HCT116 (cell line): Measurements from ENCODE around the gene CNTFR. TPM values are rescaled to one million over a fixed set of nuclear protein-coding genes. Genes with fewer than 3 reads are reported as not detected.

Experiments
- ATAC-seq: fragments of 200-7000 bp; cut with Tn5 transposase; 2 replicates; pipeline ENCODE4 v1.9.1; 2020; ENCODE audit warnings: mild to moderate bottlenecking, moderate library complexity
- BruUV-seq: library from RNA; stranded (reverse); fragments of 400-500 nt; replicated peaks from 2 replicates; lab custom pipeline; 2021; lab: Mats Ljungman, UMichigan
- CTCF ChIA-PET: fragments of 300-600 bp; sonication (Branson Sonifier 250); formaldehyde crosslinking; loops from one replicate; lab custom pipeline; 2021; ENCODE audit warnings: antibody characterized with exemption; lab: Charles Lee
- POLR2A ChIA-PET: fragments of 300-600, 350-600 bp; sonication (Branson Sonifier 250); formaldehyde crosslinking; loops from one replicate; lab custom pipeline; 2021; ENCODE audit warnings: antibody characterized with exemption; lab: Charles Lee
- RAD21 ChIA-PET, 2 experiments: fragments of 300-600 bp; sonication (Branson Sonifier 250); formaldehyde crosslinking; loops; one replicate each; lab custom pipeline; 2023; ENCODE audit warnings: low total read pairs in 2 of 2; ENCODE audit not compliant: uncharacterized antibody in 2 of 2, unreplicated experiment in 2 of 2, low non-redundant PET in 1 of 2; lab: Charles Lee
- DNase-seq: peaks from one replicate; pipeline ENCODE4 v3.0.0-alpha.2; 2010; ENCODE audit warnings: low read depth, low spot score
- H2AFZ ChIP-seq: fragments of 200-600 bp; shearing (Covaris generic), sonication (generic); 2 replicates; pipeline ENCODE4 v1.6.1; 2017; ENCODE audit warnings: low read depth, mixed run types, mixed read lengths, antibody characterized with exemption, low read length; ENCODE audit not compliant: poor library complexity, severe bottlenecking
- H3K27ac ChIP-seq: 2 replicates; pipeline ENCODE4 v1.5.1; 2012; ENCODE audit warnings: low read depth, low read length
- H3K27me3 ChIP-seq: fragments of 200-600 bp; sonication (generic); 2 replicates; pipeline ENCODE4 v1.6.1; 2016; ENCODE audit warnings: mixed run types, low read length, mixed read lengths; ENCODE audit not compliant: insufficient read depth
- H3K36me3 ChIP-seq, 2 experiments: fragments of 200-500 bp in 1 of 2; fragments of 200-600 bp in 1 of 2; sonication (Bioruptor generic) in 1 of 2; sonication (generic) in 1 of 2; 2 replicates each; pipeline versions ENCODE4 v1.5.1 to v1.6.1; 2014 to 2016; ENCODE audit warnings: low read length in 2 of 2, inconsistent platforms in 1 of 2, mixed read lengths in 1 of 2, mixed run types in 1 of 2; ENCODE audit not compliant: insufficient read depth in 2 of 2, control insufficient read depth in 1 of 2
- H3K4me1 ChIP-seq, 2 experiments: fragments of 200-600 bp in 1 of 2; sonication (generic) in 1 of 2; 2 replicates each; pipeline versions ENCODE4 v1.5.1 to v1.6.1; 2012 to 2017; ENCODE audit warnings: low read length in 2 of 2, inconsistent platforms in 1 of 2, mild to moderate bottlenecking in 1 of 2, mixed read lengths in 1 of 2, mixed run types in 1 of 2, moderate library complexity in 1 of 2; ENCODE audit not compliant: insufficient read depth in 2 of 2, control insufficient read depth in 1 of 2
- H3K4me2 ChIP-seq: fragments of 200-600 bp; sonication (generic); 2 replicates; pipeline ENCODE4 v1.6.1; 2017; ENCODE audit warnings: mixed run types, low read length, mixed read lengths
- H3K4me3 ChIP-seq, 2 experiments: fragments of 200-600 bp in 1 of 2; sonication (generic) in 1 of 2; replicated peaks in 1 of 2; 2 replicates each; pipeline ENCODE4 v1.5.1; 2011 to 2016; ENCODE audit warnings: low read length in 2 of 2, control low read depth in 1 of 2, low read depth in 1 of 2, mild to moderate bottlenecking in 1 of 2, mixed read lengths in 1 of 2, mixed run types in 1 of 2
- H3K79me2 ChIP-seq: fragments of 200-600 bp; sonication (generic); 2 replicates; pipeline ENCODE4 v1.6.1; 2017; ENCODE audit warnings: mild to moderate bottlenecking, mixed run types, low read length, moderate library complexity, mixed read lengths; ENCODE audit not compliant: insufficient read depth
- H3K9ac ChIP-seq: fragments of 200-600 bp; sonication (generic); 2 replicates; pipeline ENCODE4 v1.6.1; 2016; ENCODE audit warnings: low read length, mixed read lengths
- H3K9me2 ChIP-seq: fragments of 200-600 bp; sonication (generic), shearing (Covaris generic); 2 replicates; pipeline ENCODE4 v1.6.1; 2017; ENCODE audit warnings: mixed run types, mild to moderate bottlenecking, moderate library complexity; ENCODE audit not compliant: insufficient read depth
- H3K9me3 ChIP-seq, 2 experiments: fragments of 200-500 bp in 1 of 2; fragments of 200-600 bp in 1 of 2; sonication (Bioruptor generic) in 1 of 2; sonication (generic) in 1 of 2; 2 replicates each; pipeline ENCODE4 v1.6.1; 2014 to 2017; ENCODE audit warnings: low read length in 2 of 2, mixed read lengths in 2 of 2, inconsistent platforms in 1 of 2, low read depth in 1 of 2, mild to moderate bottlenecking in 1 of 2, mixed run types in 1 of 2, moderate library complexity in 1 of 2; ENCODE audit not compliant: control insufficient read depth in 1 of 2, insufficient read depth in 1 of 2
- H4K20me1 ChIP-seq: fragments of 200-600 bp; sonication (generic), shearing (Covaris generic); 2 replicates; pipeline ENCODE4 v1.6.1; 2017; ENCODE audit warnings: mixed run types, mild to moderate bottlenecking, moderate library complexity; ENCODE audit not compliant: insufficient read depth
- EGR1 ChIP-seq: IDR thresholded peaks from 2 replicates; pipeline ENCODE4 v1.6.1; 2012; ENCODE audit warnings: low read depth
- ELF1 ChIP-seq: IDR thresholded peaks from 2 replicates; pipeline ENCODE4 v1.6.1; 2012; ENCODE audit warnings: low read depth, borderline replicate concordance
- EZH2 ChIP-seq: fragments of 200-600 bp; sonication (generic); IDR thresholded peaks from 2 replicates; pipeline ENCODE4 v1.6.1; 2017; ENCODE audit warnings: antibody characterized with exemption, mixed run types
- EZH2phosphoT487 ChIP-seq: fragments of 200-600 bp; IDR thresholded peaks from 2 replicates; pipeline ENCODE4 v1.6.1; 2018; ENCODE audit warnings: antibody characterized with exemption, borderline replicate concordance
- FOSL1 ChIP-seq: IDR thresholded peaks from 2 replicates; pipeline ENCODE4 v1.6.1; 2012; ENCODE audit warnings: low read depth
- POLR2A ChIP-seq: IDR thresholded peaks from 2 replicates; pipeline ENCODE4 v1.7.0; 2011; ENCODE audit warnings: borderline replicate concordance; ENCODE audit not compliant: insufficient read depth, insufficient read length; ENCODE audit errors: extremely low read depth
- POLR2AphosphoS5 ChIP-seq: IDR thresholded peaks from 2 replicates; pipeline ENCODE4 v1.6.1; 2011; ENCODE audit warnings: mild to moderate bottlenecking, low read depth, low read length, moderate library complexity
- SRF ChIP-seq: IDR thresholded peaks from 2 replicates; pipeline ENCODE4 v1.6.1; 2012; ENCODE audit warnings: low read depth
- ZFX ChIP-seq: fragments of 450-650 bp; IDR thresholded peaks from 2 replicates; pipeline ENCODE4 v1.6.1; 2017
- intact Hi-C: fragments of 100-400 bp; cut with micrococcal nuclease; formaldehyde crosslinking; loops from 2 replicates; pipeline ENCODE4 v1.10.0; 2022
- total RNA-seq: library from RNA; stranded (reverse); gene quantifications from one replicate; pipeline ENCODE4 v1.2.1, GENCODE V29; 2021; ENCODE audit not compliant: unreplicated experiment

CNTFR gene
- total RNA-seq, 1 experiment from 2014 or later = not detected

GRCh38 chr9:34587271-34587670 is 2.3 kb downstream of the CNTFR start:
- H3K36me3 ChIP-seq = no peaks in the 10 kb centered on the region
- no peak overlapping the region for H3K4me3 ChIP-seq
- CTCF ChIA-PET = interaction anchor here (1.3 to 1.4 kb wide), 2 partner anchors 40 to 183 kb away, joined by 3 to 5 read pairs; no protein-coding TSS in a partner anchor
- no peak overlapping the region for H3K9ac ChIP-seq
- no TSS peak for BruUV-seq
- H3K4me2 ChIP-seq = no peak overlapping the region
- intact Hi-C loops = no loop called here
- no peaks in the 10 kb centered on the region for H3K9me3 ChIP-seq
- H4K20me1 ChIP-seq = no peaks in the 10 kb centered on the region
- no peak overlapping the region for H3K27ac ChIP-seq
- no peak overlapping the region for H2AFZ ChIP-seq
- H3K9me2 ChIP-seq = no peaks in the 10 kb centered on the region
- RAD21 ChIA-PET = no interaction called here
- no peak for TF ChIP-seq EGR1
- no peak for TF ChIP-seq POLR2A
- TF ChIP-seq POLR2AphosphoS5 = no peak
- no peak for TF ChIP-seq EZH2
- TF ChIP-seq SRF = no peak
- no peak for TF ChIP-seq ELF1
- no peaks in the 10 kb centered on the region for H3K79me2 ChIP-seq
- H3K27me3 ChIP-seq = peaks cover 13% of the 10 kb centered on the region; the same call in 1 of the 2 replicates
- peaks cover 0 to 8% of the 10 kb centered on the region in 2 experiments; a peak in 2 of 4 replicates for H3K4me1 ChIP-seq
- ATAC-seq (no peak), DNase-seq (no peak)
- POLR2A ChIA-PET = no interaction called here

- CTCF ChIA-PET = no interaction called here
- H3K4me2 ChIP-seq = no peak overlapping the region
- H4K20me1 ChIP-seq = no peaks in the 10 kb centered on the region
- no peak overlapping the region for H3K9ac ChIP-seq
- intact Hi-C loops = no loop called here
- TF ChIP-seq SRF (no peak), EZH2phosphoT487 (no peak), ZFX (no peak), FOSL1 (no peak)
- POLR2A ChIA-PET = no interaction called here
- no peaks in the 10 kb centered on the region for H3K36me3 ChIP-seq
- no peak overlapping the region for H3K4me3 ChIP-seq
- H3K4me1 ChIP-seq = no peaks in the 10 kb centered on the region
- DNase-seq (no peak), ATAC-seq (no peak)
- no peaks in the 10 kb centered on the region for H3K9me2 ChIP-seq
- BruUV-seq = no TSS peak
- no peaks in the 10 kb centered on the region for H3K79me2 ChIP-seq
- H3K27ac ChIP-seq = no peak overlapping the region
- H3K27me3 ChIP-seq = peaks cover 13% of the 10 kb centered on the region; the same call in 1 of the 2 replicates
- H2AFZ ChIP-seq = no peak overlapping the region
- no peaks in the 10 kb centered on the region for H3K9me3 ChIP-seq
- RAD21 ChIA-PET = no interaction called here
Measured at GRCh38 chr9:34585946-34586669, 3.4 kb downstream of the CNTFR start.
